GM21447 (cell line): ENCODE results near the gene STXBP6.
A peak's percentile ranks its signal among the peaks of the same experiment; 100 is the strongest.
"Not testable (repeated sequence)": the region's sequence is repeated elsewhere in the genome, so short reads cannot be mapped to it uniquely, and the experiment has no call there.

Experiments
- ATAC-seq: cut with Tn5 transposase; IDR thresholded peaks from one replicate; pipeline ENCODE4 v1.9.1; 2021; ENCODE audit not compliant: unreplicated experiment

The STXBP6 gene

GRCh38 chr14:24957814-24958213 is 92.1 kb downstream of the STXBP6 start:
- ATAC-seq, result no peak

GRCh38 chr14:24956104-24956503 is 93.8 kb downstream of the STXBP6 start:
- ATAC-seq, result no peak

GRCh38 chr14:24954700-24955037 is 95.3 kb downstream of the STXBP6 start:
- no peak for ATAC-seq

GRCh38 chr14:24954037-24954699 is 95.8 kb downstream of the STXBP6 start:
- ATAC-seq, result no peak

GRCh38 chr14:24952851-24953666 is 96.9 kb downstream of the STXBP6 start:
- no peak for ATAC-seq

- ATAC-seq, result no peak
Observed at GRCh38 chr14:24948261-24948847, 101.6 kb downstream of the STXBP6 start.

GRCh38 chr14:24947131-24947530 is 102.8 kb downstream of the STXBP6 start:
- ATAC-seq, result no peak

GRCh38 chr14:24944800-24945199 is 105.1 kb downstream of the STXBP6 start:
- no peak for ATAC-seq

- no peak for ATAC-seq
Observed at GRCh38 chr14:24943024-24943423, 106.9 kb downstream of the STXBP6 start.

- peak; percentile 57 for ATAC-seq
Observed at GRCh38 chr14:24941719-24942118, 108.2 kb downstream of the STXBP6 start.

GRCh38 chr14:24940213-24940783 is 109.6 kb downstream of the STXBP6 start:
- no peak for ATAC-seq

GRCh38 chr14:24938593-24938992 is 111.4 kb downstream of the STXBP6 start:
- no peak for ATAC-seq

- no peak for ATAC-seq
Observed at GRCh38 chr14:24937300-24937699, 112.6 kb downstream of the STXBP6 start.

- ATAC-seq, result not testable (repeated sequence)
Observed at GRCh38 chr14:24936773-24937172, 113.2 kb downstream of the STXBP6 start.

- no peak for ATAC-seq
Observed at GRCh38 chr14:24935796-24936195, 114.2 kb downstream of the STXBP6 start.

GRCh38 chr14:24928386-24928900 is 121.5 kb downstream of the STXBP6 start:
- no peak for ATAC-seq

GRCh38 chr14:24927809-24928208 is 122.1 kb downstream of the STXBP6 start:
- no peak for ATAC-seq

- ATAC-seq, result no peak
Observed at GRCh38 chr14:24925771-24926374, 124.1 kb downstream of the STXBP6 start.

GRCh38 chr14:24924544-24924943 is 125.4 kb downstream of the STXBP6 start:
- no peak for ATAC-seq

- no peak for ATAC-seq
Observed at GRCh38 chr14:24921903-24922302, 128.0 kb downstream of the STXBP6 start.
